SK-N-SH (cell line): ENCODE measurements around the gene CSTPP1. TPM values are rescaled to one million over a fixed set of nuclear protein-coding genes. Genes with fewer than 3 reads are reported as not detected.

Experiments
- CTCF ChIA-PET: fragments of 300-600, 350-600 bp; formaldehyde crosslinking; extraction: SDS; loops from one replicate; lab custom pipeline; 2021; lab: Yijun Ruan, JAX
- POLR2A ChIA-PET: fragments of 350-600 bp; sonication (Branson Sonifier 250); formaldehyde crosslinking; extraction: SDS; loops from one replicate; lab custom pipeline; 2020; ENCODE audit warnings: antibody characterized with exemption, inconsistent platforms; lab: Yijun Ruan, JAX
- DNase-seq: peaks from one replicate; pipeline ENCODE4 v3.0.0; 2012
- H2AFZ ChIP-seq: fragments of 200-600 bp; sonication (generic); 2 replicates; pipeline ENCODE4 v1.8.1; 2016; ENCODE audit warnings: antibody characterized with exemption, mild to moderate bottlenecking, low read depth
- H3F3A ChIP-seq: fragments of 200-600 bp; sonication (generic); replicated peaks from 2 replicates; pipeline ENCODE3; 2016; ENCODE audit warnings: antibody characterized with exemption, mild to moderate bottlenecking; ENCODE audit not compliant: insufficient read depth
- H3K27ac ChIP-seq, 2 experiments: fragments of 200-500 bp in 1 of 2; fragments of 200-600 bp in 1 of 2; sonication (Bioruptor generic) in 1 of 2; sonication (generic), shearing (Covaris generic) in 1 of 2; 2 replicates each; pipeline versions ENCODE4 v1.5.1 to v1.6.1; 2014 to 2016; ENCODE audit warnings: low read depth in 2 of 2, inconsistent platforms in 1 of 2, low read length in 1 of 2, mild to moderate bottlenecking in 1 of 2, mixed read lengths in 1 of 2
- H3K27me3 ChIP-seq: fragments of 200-600 bp; sonication (generic), shearing (Covaris generic); 2 replicates; pipeline ENCODE4 v1.6.1; 2016; ENCODE audit warnings: mixed run types; ENCODE audit not compliant: insufficient read depth
- H3K36me3 ChIP-seq, 2 experiments: fragments of 200-500 bp in 1 of 2; fragments of 200-600 bp in 1 of 2; sonication (Bioruptor generic) in 1 of 2; sonication (generic) in 1 of 2; replicated peaks in 1 of 2; 2 replicates each; pipeline versions ENCODE3 to v1.5.1; 2014 to 2016; ENCODE audit warnings: low read length in 1 of 2, mild to moderate bottlenecking in 1 of 2; ENCODE audit not compliant: insufficient read depth in 2 of 2, control insufficient read depth in 1 of 2
- H3K4me1 ChIP-seq, 2 experiments: fragments of 200-500 bp in 1 of 2; fragments of 200-600 bp in 1 of 2; sonication (Bioruptor generic) in 1 of 2; sonication (generic), shearing (Covaris generic) in 1 of 2; 2 replicates each; pipeline versions ENCODE4 v1.5.1 to v1.6.1; 2014 to 2016; ENCODE audit warnings: low read depth in 1 of 2, low read length in 1 of 2, mixed run types in 1 of 2; ENCODE audit not compliant: insufficient read depth in 2 of 2, control insufficient read depth in 1 of 2
- H3K4me2 ChIP-seq: fragments of 200-600 bp; sonication (generic), shearing (Covaris generic); 2 replicates; pipeline ENCODE4 v1.6.1; 2017; ENCODE audit warnings: mixed run types
- H3K4me3 ChIP-seq, 2 experiments: fragments of 200-500 bp in 1 of 2; fragments of 200-600 bp in 1 of 2; sonication (Bioruptor generic) in 1 of 2; sonication (generic), shearing (Covaris generic) in 1 of 2; 2 replicates each; pipeline versions ENCODE4 v1.5.1 to v1.8.1; 2014 to 2016; ENCODE audit warnings: low read depth in 2 of 2, inconsistent platforms in 1 of 2, low read length in 1 of 2, mild to moderate bottlenecking in 1 of 2, mixed read lengths in 1 of 2, moderate library complexity in 1 of 2
- H3K79me2 ChIP-seq: fragments of 200-600 bp; sonication (generic); 2 replicates; pipeline ENCODE4 v1.8.1; 2017; ENCODE audit warnings: mild to moderate bottlenecking; ENCODE audit not compliant: insufficient read depth
- H3K9ac ChIP-seq: fragments of 200-600 bp; sonication (generic); 2 replicates; pipeline ENCODE4 v1.6.1; 2017; ENCODE audit warnings: mixed run types
- H3K9me2 ChIP-seq: fragments of 200-600 bp; sonication (generic); 2 replicates; pipeline ENCODE4 v1.6.1; 2017; ENCODE audit warnings: mixed run types
- H3K9me3 ChIP-seq: fragments of 200-600 bp; sonication (generic); 2 replicates; pipeline ENCODE4 v1.6.1; 2017; ENCODE audit warnings: mixed run types, mild to moderate bottlenecking, moderate library complexity
- H4K20me1 ChIP-seq: fragments of 200-600 bp; sonication (generic); 2 replicates; pipeline ENCODE4 v1.6.1; 2017; ENCODE audit warnings: mild to moderate bottlenecking, mixed run types; ENCODE audit not compliant: insufficient read depth
- CHD2 ChIP-seq: fragments of 150-350 bp; IDR thresholded peaks from 2 replicates; pipeline ENCODE4 v1.6.1; 2018; ENCODE audit warnings: low read length; ENCODE audit not compliant: partially characterized antibody
- CTCF ChIP-seq: fragments of 200-600 bp; sonication (generic); IDR thresholded peaks from 2 replicates; pipeline ENCODE4 v1.6.1; 2017; ENCODE audit warnings: antibody characterized with exemption, mild to moderate bottlenecking, moderate library complexity
- EP300 ChIP-seq, 2 experiments: IDR thresholded peaks; 2 replicates each; pipeline versions ENCODE4 v1.4.0 to v1.6.1; 2012; ENCODE audit warnings: borderline replicate concordance in 1 of 2, low read depth in 1 of 2, low read length in 1 of 2
- FOXJ3 ChIP-seq: sonication (generic); formaldehyde crosslinking; IDR thresholded peaks from 2 replicates; pipeline ENCODE4 v1.5.1; 2020; ENCODE audit warnings: mild to moderate bottlenecking, missing genetic modification reagents
- GATA2 ChIP-seq: sonication (generic); formaldehyde crosslinking; IDR thresholded peaks from 2 replicates; pipeline ENCODE4 v1.5.0; 2020; ENCODE audit warnings: mild to moderate bottlenecking, missing genetic modification reagents
- IRF3 ChIP-seq: fragments of 150-350 bp; IDR thresholded peaks from 2 replicates; pipeline ENCODE4 v1.6.1; 2016; ENCODE audit warnings: mild to moderate bottlenecking, low read depth, low read length
- MAX ChIP-seq: IDR thresholded peaks from 2 replicates; pipeline ENCODE4 v1.4.0; 2012; ENCODE audit warnings: low read depth
- PBX3 ChIP-seq: IDR thresholded peaks from 2 replicates; pipeline ENCODE4; 2012
- RXRA ChIP-seq: IDR thresholded peaks from 2 replicates; pipeline ENCODE4 v1.4.0; 2012; ENCODE audit warnings: low read depth, mild to moderate bottlenecking, borderline replicate concordance
- SIN3A ChIP-seq: IDR thresholded peaks from 2 replicates; pipeline ENCODE4 v1.6.1; 2012; ENCODE audit warnings: low read depth, mild to moderate bottlenecking, low read length, moderate library complexity, borderline replicate concordance
- TAF1 ChIP-seq: IDR thresholded peaks from 2 replicates; pipeline ENCODE4 v1.6.1; 2012; ENCODE audit warnings: low read depth, mild to moderate bottlenecking, low read length, moderate library complexity, borderline replicate concordance
- USF2 ChIP-seq: fragments of 150-350 bp; IDR thresholded peaks from 2 replicates; pipeline ENCODE4 v1.6.1; 2017; ENCODE audit warnings: antibody characterized with exemption, low read length, low read depth, borderline replicate concordance
- YY1 ChIP-seq: IDR thresholded peaks from 2 replicates; pipeline ENCODE4 v1.4.0; 2012; ENCODE audit warnings: low read depth, mild to moderate bottlenecking
- ZBTB33 ChIP-seq: IDR thresholded peaks from 2 replicates; pipeline ENCODE4 v1.4.0; 2012; ENCODE audit warnings: low read depth, borderline replicate concordance
- WGBS: methylation state at CpG from one replicate; pipeline ENCODE4 v1.1.6; 2017; ENCODE audit warnings: low lambda C conversion rate; 5-methylcytosine and 5-hydroxymethylcytosine counted together
- polyA plus RNA-seq, 3 experiments: library from polyadenylated mRNA; depleted of rRNA; stranded (reverse); fragments of >200 nt; gene quantifications; 2 replicates each; pipeline ENCODE4 v1.2.3, GENCODE V29; 2012

The CSTPP1 gene
- polyA plus RNA-seq, 1 of the 3 experiments (the other 2 are of a cell fraction): 85.7 TPM

- no peak overlapping the region for H3K9ac ChIP-seq
- no peak overlapping the region for H3K27ac ChIP-seq
- DNase-seq: no peak
- no peaks in the 10 kb centered on the region; a peak in 1 of 4 replicates for H3K4me1 ChIP-seq
- no peaks in the 10 kb centered on the region for H3F3A ChIP-seq
- H3K27me3 ChIP-seq: no peaks in the 10 kb centered on the region
- no peak for TF ChIP-seq RXRA
- no peak for TF ChIP-seq GATA2
- no peak for TF ChIP-seq CHD2
- no peak for TF ChIP-seq CTCF
- no peak for TF ChIP-seq PBX3
- no peak for TF ChIP-seq YY1
- TF ChIP-seq FOXJ3 (CRISPR knock-in tag): no peak
- TF ChIP-seq ZBTB33: no peak
- no peak for TF ChIP-seq MAX
- no peak for TF ChIP-seq TAF1
- no peak for TF ChIP-seq USF2
- TF ChIP-seq SIN3A: no peak
- TF ChIP-seq EP300 (IDR thresholded peaks at IDR 0.05; ENCODE audit: borderline replicate concordance in 1 of 2, low read depth in 1 of 2, low read length in 1 of 2): no peak
- TF ChIP-seq IRF3: no peak
- TF ChIP-seq, all 33 proteins: peak for 0
- POLR2A ChIA-PET: no interaction called here
- Histone ChIP-seq H3K36me3 (peaks cover 0 to 4% of the 10 kb centered on the region in 2 experiments), H3K4me2 (no peak overlapping the region), H3K4me3 (no peak overlapping the region), H3K79me2 (peaks cover 9% of the 10 kb centered on the region; the same call in 1 of the 2 replicates), H2AFZ (no peak overlapping the region), H3K9me3 (no peaks in the 10 kb centered on the region), H4K20me1 (no peaks in the 10 kb centered on the region), H3K9me2 (no peaks in the 10 kb centered on the region)
- CTCF ChIA-PET: no interaction called here
- WGBS: 90% methylated on average over 3 of the region's 3 CpGs
Measured at GRCh38 chr11:46970913-46971625, 34.5 kb downstream of the CSTPP1 start.
